GM21529 (cell line): ENCODE data around the gene DNMBP.

Experiments used
- ATAC-seq: cut with Tn5 transposase; IDR thresholded peaks from one replicate; pipeline ENCODE4 v1.9.1; 2021; ENCODE audit not compliant: unreplicated experiment

The DNMBP gene, protein sequence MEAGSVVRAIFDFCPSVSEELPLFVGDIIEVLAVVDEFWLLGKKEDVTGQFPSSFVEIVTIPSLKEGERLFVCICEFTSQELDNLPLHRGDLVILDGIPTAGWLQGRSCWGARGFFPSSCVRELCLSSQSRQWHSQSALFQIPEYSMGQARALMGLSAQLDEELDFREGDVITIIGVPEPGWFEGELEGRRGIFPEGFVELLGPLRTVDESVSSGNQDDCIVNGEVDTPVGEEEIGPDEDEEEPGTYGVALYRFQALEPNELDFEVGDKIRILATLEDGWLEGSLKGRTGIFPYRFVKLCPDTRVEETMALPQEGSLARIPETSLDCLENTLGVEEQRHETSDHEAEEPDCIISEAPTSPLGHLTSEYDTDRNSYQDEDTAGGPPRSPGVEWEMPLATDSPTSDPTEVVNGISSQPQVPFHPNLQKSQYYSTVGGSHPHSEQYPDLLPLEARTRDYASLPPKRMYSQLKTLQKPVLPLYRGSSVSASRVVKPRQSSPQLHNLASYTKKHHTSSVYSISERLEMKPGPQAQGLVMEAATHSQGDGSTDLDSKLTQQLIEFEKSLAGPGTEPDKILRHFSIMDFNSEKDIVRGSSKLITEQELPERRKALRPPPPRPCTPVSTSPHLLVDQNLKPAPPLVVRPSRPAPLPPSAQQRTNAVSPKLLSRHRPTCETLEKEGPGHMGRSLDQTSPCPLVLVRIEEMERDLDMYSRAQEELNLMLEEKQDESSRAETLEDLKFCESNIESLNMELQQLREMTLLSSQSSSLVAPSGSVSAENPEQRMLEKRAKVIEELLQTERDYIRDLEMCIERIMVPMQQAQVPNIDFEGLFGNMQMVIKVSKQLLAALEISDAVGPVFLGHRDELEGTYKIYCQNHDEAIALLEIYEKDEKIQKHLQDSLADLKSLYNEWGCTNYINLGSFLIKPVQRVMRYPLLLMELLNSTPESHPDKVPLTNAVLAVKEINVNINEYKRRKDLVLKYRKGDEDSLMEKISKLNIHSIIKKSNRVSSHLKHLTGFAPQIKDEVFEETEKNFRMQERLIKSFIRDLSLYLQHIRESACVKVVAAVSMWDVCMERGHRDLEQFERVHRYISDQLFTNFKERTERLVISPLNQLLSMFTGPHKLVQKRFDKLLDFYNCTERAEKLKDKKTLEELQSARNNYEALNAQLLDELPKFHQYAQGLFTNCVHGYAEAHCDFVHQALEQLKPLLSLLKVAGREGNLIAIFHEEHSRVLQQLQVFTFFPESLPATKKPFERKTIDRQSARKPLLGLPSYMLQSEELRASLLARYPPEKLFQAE (N-terminal part only)

DNA sequence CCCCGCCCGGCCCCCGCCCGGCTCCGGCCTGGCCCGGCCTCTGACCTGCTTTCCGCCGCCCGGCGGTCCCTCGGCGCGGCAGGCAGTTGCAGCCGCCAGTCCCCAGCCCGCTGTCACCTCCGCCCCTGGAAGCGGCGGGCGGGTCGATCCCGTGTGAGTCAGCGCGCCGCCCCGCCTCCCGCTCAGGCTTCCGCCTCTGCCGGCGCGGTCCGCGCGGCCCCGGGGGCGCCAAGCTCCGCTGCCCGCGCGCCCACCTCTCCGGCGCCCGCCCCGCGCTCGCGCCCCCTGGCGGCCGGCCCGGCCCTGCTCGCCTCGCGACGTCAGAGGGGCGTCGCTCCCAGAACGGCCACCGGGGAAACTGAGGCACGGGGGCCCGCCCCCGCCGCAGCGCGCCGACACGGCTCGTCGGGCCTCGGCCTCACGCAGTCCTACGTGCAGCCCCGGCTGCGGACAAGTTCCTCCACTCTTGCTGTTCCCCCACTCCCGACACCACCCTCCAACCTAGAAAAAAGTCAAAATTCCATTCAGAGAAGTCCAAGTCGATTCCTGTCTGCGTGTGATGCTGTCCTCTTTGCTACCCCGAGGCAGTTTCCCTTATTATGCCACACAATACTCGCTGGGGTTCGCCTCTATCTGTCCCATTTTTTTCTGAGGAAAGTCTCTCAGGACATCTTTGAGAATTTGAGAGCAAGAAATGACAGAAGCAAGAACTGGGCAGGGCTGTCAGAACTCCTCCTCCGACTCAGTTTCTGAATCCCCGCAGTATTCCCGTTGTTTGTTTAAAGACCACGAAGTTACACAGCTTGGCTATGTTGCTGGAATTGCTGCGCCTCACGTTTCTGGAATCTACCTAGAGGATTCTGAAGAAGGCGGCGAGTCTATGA, at the start of gene DNMBP:
DNMBP (minus strand) TSS at position 155 of the 884 bp plus-strand sequence. CDS start 37,823 bp downstream, outside the sequence.
- peak; percentile 68 for ATAC-seq

DNA sequence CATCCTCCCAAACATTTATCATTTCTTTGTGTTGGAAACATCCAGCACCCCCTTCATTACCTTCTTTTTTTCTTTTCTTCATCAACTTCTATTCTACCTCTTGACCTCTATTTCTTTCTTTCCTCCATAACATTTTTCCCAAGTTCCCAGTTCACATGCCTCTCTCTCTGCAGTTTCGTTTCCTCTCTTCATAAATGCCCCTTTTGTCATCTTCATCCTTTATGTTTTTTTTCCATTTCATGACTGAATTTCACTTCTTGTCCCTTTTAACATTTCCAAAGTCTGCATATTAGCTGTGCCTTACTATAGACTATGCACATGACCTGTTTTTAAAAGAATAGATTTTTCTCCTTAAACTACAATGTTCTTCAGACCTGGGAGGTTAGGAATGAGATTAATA, 48.2 kb upstream of the DNMBP start:
- ATAC-seq: no peak

DNA sequence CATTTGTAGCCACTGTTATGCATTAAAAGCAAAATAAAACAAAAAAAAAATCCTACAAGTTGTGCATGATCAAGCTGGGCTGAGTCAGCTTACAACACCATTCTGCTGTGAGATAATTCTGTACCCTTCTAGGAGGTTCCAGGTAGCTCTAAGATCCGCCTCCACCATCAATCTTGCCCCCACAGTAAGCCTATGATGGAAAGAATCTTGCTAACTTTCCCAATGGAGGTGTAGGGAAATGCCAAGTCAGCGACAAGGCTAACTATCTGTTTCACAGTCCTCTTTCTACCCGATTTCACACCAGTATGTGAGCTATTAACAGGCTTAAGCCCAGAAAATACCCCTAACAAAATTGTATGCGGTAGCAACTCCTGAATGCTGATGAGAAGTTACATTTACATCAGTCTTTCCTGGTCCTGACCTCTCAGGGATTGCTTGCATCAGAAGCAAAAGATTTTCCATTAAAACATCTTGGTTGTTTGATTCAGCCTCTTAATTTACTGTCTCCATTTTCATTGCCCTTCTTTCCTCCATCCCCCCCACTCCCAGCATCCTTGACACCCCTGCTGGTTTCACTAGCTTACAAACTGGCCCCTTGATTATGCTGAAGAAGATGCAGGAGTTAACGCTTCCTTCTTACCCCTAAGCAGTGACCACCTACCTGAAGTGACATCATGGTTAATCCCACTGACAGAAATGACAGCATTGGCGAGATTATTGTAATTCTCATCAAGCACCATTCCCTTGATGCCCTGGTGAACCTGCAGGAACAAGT, 44.1 kb upstream of the DNMBP start:
- no peak for ATAC-seq

DNA sequence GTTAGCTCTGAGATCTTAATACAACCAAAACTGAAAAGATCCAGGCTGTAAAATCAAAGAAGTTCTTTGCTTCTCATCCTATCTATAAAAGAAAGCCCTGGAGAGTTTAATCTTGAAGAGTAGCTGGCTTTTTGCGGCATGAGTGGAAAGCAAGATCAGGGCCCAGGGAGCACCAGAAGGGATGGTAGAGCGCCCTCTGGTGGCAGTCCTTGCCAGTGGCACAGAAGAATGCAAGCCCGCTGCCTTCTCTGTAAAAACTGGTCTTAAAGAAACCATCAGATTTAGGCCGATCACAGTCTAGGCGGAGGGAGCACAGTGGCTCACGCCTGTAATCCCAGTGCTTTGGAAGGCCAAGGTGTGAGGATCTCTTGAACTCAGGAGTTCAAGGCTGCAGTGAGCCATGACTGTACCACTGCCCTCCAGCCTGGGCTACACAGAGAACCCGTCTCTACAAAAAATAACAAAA, 36.3 kb upstream of the DNMBP start:
- no peak for ATAC-seq

DNA sequence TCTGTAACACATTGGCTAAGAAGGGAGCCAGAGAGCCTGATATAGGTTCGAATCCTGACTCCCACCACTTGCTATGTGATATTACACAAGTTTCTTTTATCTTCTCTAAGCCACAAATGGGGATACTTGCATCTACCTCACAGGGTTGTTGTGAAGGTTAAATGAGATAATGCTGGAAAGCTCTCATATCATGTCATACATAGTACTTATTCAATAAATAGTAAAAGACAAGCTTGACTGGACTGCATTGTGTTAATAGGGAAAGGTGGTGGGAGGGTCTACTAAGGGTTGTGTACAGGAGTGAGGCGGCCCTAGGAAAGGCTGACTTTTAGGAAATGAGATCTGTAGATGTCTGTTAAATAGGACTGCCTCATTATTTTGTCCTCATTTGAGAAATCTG, 35.8 kb upstream of the DNMBP start:
- no peak for ATAC-seq

DNA sequence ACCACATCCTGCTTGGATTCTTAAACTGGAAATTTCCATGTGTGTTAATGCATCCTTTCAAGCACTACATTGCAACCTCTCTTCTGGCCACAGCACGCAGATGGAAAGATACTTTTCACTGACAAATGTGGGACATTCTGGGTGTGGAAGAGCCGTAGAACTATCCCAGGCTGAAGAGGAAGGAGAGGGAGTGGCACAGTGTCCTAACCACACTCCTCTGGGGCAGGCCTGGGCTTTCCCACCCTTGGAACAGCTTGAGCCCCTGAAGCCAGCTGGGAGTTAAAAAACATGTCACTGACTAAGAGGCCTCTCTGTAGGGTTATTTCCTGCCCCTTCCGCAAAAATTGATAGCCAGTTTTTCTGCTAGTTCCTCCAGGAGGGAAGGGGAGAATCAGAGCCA, 34.0 kb upstream of the DNMBP start:
- ATAC-seq: no peak

DNA sequence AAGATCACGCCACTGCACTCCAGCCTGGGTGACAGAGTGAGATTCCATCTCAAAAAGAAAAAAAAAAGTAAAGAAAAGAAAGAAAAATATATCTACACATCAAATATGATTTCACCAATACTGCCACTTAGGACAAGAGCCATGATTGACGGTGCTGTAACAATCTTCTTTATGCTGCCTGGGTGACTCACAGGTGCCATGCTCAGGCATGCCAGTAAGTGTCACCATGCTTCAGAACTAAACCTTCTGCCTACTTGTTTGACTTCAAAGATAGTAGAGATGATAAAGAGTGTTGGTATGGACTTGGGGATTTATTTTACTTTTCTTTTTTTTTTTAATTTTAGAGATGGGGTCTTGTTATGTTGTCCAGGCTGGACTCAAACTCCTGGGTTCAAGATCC, 33.6 kb upstream of the DNMBP start:
- no peak for ATAC-seq

DNA sequence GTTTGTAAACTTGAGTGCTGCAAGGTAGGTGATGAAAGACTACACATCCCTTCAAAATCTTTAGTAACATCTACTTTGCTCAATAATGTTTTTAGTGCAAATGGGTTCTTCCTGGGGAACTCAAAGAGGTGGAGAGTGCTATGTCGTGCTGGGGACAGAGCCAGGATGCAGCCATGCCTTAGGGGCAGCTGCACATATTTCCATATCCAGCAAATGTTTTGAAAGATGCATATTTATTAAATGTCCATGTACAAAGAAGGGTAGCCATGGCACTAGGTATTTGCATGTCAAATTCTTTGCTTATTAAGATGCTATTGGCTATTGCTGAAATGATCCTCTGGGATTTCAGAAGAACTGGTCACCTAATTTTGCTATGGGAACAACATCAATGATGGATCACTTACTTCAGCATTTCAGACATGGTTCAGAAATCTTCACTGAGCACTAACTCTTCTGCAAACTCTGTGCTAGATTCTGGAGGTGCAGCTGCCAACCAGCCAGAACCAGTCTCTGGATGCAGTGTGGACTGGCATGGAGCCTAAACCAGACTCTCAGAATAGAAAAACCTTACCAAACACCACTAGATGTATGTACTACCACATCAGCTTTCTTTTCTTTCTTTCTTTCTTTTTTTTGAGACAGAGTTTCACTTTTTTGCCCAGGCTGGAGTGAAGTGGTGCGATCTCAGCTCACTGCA, 31.7 kb upstream of the DNMBP start:
- ATAC-seq: no peak

DNA sequence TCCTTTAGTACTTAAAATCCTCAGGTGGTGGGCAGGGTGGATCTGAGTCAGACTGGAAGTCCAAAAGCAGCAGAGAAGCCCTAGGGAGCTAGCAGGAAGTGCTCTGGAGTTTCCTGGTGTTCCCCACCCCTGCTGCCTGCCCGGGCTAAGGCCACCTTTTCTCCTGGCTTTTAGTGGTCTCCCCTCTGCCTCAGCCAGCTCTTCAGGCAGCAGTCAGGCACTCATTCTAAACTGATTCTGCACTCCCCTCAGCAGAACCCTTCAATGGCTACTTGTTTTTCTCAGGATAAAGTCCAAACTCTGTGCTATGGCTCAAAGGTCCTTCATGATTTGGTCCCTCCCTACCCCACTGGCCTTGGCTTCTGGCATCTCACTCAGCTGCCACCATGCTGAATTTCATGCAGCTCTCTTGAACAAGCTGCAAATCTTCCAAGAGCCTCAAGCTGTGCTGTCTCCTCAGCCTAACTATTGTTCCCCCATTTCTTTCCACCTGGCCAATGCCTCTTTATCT, 28.9 kb upstream of the DNMBP start:
- no peak for ATAC-seq

DNA sequence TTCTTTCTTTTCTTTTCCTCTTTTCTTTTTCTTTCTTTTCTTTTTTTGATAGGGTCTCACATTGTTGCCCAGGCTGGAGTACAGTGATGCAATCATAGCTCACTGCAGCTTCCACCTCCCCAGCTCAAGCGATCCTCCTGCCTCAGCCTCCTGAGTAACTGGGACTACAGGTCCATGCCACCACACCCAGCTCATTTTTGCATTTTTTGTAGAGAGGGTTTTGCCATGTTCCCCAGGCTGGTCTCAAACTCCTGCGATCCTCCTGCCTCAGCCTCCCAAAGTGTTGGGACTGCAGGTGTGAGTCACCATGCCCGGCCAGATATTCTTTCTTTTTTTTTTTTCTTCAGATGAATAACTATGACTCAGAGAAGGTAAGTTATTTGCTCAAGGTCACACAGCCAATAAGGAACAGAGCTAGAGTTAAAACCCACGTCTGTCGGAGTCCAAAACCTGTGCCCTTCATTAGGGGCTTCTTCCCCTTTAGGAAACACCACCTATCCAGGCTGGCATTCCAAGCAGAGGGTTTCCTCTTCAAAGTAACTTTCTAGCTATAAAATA, 28.1 kb upstream of the DNMBP start:
- ATAC-seq: no peak

DNA sequence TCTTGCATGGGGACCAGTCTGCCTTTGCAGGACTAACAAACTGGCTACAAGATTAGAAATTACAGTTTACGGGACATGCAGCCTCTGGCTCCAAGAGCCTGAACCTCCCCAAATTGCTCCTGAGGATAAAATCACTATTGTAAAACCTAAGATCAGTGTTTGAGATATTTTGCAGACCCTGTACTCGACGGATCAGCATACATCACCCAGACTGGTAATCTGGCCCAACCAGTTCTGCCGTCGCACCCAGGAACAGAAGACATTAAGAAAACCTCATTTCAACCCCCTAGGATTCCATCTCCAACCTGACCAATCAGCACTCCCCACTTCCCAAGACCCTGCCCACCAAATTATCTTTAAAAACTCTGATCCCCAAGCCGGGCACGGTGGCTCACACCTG, 27.1 kb upstream of the DNMBP start:
- no peak for ATAC-seq

DNA sequence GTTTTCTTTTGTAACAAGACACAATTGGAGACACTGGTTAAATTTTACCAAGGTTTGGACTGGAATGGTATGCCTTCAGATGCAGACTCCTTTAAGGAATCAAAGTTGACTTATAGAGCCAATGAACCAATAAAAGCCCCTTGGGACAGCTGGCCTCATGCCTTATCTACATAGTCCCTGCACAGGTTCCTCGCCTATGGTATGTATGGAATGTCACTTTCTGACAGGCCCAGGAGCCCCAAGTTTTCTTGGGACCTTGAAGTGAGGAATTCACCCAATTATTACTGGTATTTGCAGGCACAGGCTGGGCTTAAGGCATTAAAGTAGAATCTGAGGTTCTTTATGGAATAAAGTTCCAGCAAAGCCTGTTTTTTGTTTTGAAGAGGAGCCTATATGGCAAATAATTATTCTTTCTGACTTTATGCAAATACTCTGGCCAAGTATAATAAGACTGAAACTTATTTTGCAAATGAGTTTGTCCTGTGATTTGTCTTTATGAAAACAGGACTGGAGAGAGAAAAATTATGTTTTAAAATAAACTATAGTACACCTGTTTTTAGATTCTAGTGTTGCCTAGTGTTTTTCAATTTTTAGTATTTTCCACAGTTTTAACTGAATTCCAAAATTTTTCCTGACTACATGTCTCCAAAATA, 24.1 kb upstream of the DNMBP start:
- ATAC-seq: no peak

DNA sequence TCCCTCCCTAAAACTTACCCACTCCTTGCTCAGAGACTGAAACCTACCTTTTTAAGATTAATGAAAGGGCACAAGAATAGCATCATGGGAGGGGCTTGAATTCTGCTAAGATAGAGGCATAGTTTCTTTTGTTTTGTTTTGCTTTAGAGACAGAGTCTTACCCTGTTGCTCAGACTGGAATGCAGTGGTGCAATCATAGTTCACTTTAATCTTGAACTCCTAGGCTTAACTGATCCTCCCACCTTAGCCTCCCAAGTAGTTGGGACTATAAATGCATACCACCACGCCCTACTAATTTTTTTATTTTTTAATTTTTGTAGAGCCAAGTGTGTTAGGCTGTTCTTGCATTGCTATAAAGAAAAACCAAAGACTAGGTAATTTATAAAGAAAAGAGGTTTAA, 17.7 kb upstream of the DNMBP start:
- ATAC-seq: no peak

DNA sequence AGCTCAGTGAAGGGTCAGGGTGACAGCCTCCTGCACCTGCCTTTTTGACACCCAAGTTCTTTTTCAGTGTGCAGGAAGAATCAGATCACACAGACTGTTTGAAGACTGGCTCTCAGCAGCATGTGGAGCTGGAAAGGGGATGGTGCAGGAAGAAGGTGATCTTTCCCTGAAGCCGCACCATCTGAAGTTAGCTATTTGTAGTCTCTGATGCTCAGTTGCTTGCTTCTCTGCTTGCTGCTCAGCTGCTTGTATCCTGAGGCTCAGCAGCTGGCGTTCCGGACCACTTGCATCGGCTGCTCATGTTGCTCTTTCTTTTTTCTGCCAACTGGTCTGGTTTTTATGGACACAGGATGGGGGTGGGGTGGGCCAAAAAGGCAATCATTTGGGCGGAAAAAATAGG, 15.8 kb upstream of the DNMBP start:
- no peak for ATAC-seq

DNA sequence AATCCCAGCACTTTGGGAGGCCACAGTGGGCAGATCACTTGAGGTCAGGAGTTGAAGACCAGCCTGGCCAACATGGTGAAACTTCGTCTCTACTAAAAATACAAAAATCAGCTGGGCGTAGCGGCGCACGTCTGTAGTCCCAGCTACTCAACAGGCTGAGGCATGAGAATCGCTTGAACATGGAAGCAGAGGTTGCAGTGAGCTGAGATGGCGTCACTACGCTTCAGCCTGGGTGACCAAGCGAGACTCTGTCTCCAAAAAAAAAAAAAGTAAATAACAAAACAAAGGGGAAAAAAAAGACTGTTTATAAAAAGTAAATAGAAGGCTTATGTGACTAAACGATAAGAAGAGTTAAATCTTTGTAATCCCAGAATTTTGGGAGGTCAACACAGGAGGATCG, 15.0 kb upstream of the DNMBP start:
- no peak for ATAC-seq

DNA sequence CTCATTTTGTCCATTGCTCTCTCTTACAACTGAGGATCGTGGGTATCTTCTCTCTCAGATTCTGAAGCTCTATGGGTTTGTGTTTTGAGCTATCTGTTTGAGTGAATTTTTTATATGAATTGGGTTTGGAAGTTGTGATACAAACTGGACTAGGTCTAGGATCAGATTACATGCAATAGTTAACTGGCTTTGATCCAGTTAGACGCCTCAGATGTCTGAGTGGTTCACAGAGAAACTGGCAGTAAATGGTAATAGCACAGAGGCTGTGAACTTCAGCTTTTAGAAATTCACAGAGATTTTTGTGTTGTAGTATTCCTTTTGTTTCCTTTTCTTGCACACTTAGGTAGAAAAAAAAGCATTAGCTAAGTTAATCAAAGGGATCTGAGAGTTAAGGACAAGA, 12.7 kb upstream of the DNMBP start:
- no peak for ATAC-seq

DNA sequence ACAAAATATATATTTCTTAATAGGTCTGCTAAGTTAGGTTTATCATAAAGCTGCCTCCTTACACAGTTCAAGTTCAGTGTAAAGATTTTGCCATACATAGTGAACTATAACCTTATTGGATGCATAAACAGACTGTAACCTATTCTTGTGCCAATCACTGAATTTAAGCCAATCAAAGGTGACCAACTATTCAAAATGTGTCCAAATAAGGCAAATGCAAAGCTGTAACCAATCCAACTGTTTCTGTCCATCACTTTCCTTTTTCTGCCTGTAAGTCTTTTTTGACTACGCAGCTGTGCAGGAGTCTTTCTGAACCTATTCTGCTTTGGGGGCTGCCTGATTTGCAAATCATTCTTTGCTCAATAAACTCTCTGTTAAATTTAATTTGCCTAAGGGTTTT, 11.6 kb upstream of the DNMBP start:
- no peak for ATAC-seq

DNA sequence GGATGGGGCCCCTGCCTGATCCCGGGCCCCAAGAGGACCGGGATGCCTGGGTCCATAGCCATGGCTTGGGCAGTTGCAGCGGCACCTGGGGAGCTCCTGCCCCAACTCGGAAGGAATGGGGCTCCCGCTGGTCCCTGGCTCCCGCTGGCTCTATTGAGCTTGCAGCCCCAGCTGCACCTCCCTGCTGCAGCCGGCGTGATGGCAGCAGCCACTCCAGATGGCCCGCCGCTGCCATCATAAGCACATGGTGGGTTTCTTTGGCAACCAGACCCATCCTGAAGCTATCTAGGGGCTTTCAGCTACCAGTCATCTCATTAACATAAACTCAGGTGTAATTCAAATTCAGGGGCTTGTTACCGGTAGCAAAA, 11.1 kb upstream of the DNMBP start:
- no peak for ATAC-seq
